Measurements from ENCODE around the gene GMDS.
"Not testable (repeated sequence)": the region's sequence is repeated elsewhere in the genome, so short reads cannot be mapped to it uniquely, and the experiment has no call there.

GMDS gene

DNA sequence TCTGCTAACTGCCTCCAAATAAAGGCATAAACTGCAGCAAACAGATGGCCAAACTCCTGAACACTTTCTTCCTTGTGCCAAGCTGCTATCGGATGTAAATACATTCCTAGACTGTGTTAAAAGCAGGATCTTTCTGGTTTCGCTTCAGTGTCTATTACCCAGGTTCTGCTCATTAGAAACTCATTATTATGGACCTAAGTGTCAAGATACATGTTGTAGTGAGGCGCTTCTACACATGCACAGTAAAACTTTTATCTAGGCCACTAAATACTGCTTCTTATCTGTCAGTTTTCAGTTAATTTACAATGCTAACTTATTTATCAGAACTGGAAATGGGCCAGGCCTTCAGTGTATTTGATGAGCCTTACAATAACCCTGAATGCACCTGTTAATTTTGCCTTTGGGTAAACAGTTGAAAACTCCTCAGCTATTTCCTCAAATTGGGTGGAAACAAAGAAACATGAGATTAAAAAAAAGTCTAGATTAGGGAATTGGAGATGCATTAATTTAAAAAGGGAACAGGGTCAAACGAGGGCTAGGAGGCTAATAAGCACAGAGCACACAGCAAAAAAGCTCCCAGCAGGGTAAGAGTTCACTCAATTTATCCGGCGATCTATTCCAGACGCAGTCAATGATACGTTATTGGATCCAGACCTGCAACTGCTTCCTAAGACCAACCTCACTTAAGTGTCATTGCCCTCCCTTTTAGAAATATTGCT is 395.1 kb downstream of the GMDS start:
- DNase-seq = peak; percentile 58

GRCh38 chr6:1849691-1850090 is 395.7 kb downstream of the GMDS start:
- DNase-seq = no peak

GRCh38 chr6:1848752-1849151 is 396.7 kb downstream of the GMDS start:
- no peak for DNase-seq

- no peak for DNase-seq
These were observed 398.8 kb downstream of the GMDS start for GRCh38 chr6:1846611-1847010.

DNA sequence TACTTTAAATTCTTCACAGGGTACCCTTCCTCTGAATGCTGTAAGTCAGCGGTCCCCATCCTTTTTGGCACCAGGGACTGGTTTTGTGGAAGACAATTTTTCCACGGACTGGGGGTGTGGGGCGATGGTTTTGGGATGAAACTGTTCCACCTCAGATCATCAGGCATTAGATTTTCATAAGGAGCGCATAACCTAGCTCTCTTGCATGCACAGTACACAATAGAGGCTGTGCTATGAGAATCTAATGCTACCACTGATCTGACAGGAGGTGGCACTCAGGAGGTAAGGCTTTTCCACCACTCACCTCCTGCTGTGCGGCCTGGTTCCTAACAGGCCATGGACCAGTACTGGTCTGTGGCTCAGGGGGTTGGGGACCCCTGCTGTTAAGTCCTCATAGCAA is 399.9 kb downstream of the GMDS start:
- not testable (repeated sequence) for DNase-seq

DNA sequence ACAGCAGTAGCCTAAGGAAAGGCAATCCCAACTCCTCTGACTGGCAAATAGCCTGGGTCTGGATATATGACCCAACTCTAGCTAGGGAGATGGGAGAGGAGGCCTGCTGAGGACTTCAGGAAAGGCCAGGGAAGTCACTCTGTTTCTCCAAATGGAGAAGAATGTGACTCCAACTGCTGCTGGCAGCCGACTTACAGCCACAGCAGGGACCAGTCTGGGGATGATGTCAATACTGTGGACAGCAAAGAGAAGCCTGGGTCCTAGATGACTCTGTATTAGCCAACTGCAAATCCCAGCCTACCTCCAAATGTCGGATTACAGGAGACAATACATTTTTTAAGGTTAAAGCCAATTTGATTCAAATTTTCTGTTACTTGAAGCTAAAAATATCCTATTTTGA is 403.1 kb downstream of the GMDS start:
- no peak for DNase-seq

DNA sequence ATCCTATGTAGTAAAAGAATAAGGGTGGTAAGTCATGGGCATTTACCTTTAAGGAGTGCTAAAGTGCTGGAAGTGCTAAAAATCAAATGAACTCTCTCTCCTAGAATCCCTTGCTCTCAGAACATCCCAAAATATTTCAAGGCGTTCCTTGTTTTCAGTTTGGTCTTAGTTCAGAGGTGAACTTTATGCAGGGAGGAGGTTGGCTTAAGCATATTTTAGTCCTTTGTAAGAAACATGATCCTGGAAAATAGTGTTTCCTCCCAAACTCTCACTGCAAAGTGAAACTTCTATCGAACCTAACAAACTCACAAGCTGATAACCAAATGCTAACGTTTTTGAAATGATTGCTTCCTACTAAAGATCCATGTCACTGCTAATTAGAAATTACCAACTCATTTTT is 404.3 kb downstream of the GMDS start:
- DNase-seq = no peak

DNA sequence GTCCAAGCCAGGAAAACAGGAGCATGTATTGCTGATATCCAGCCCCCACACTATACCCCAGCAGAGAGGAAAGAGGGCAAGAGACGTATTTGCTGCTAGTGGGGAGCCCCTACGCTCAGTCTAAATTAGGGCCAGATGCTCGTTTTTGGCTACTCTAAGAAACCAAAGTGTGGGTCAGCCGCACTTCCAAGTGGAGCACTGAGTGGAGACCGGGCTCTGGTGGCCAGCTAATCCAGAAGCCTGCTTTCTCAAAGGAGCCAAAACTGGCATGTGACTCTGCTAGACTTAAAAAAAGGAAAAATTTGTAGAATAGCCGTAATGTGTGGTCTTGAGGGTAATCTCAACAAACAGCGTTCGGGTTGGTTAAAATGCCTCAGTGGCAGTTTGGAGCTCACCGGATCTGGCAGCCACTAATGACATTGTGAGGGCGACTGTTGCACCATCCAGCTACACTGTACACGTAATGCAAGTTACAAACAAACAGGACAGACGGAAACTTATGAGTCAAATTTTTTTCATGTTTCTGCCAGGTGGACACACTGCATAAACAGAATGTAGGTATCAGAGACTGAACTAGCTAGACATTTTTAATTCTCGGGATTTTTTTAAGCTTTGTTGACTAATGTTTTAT is 404.8 kb downstream of the GMDS start:
- no peak for DNase-seq

DNA sequence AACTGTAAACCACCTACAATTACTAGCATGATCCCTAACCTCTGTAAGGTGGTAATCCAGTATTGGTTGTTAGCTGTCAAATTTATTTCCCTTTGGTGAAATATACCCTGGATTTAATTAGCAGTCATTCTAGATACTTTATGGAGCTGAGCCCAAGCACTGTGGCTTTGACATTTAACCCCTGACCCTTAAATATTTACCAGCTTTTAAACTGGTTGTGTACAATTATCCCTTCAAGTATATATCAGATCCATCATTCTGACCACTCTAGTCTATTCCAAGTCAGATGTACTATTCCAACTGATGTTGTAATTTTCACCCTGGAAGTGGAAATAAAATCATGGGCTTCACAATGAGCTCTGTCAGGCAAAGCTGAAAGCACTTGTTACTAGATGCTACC is 406.0 kb downstream of the GMDS start:
- peak; percentile 16 for DNase-seq

GRCh38 chr6:1838604-1839213 is 406.7 kb downstream of the GMDS start:
- DNase-seq = peak; percentile 23

DNA sequence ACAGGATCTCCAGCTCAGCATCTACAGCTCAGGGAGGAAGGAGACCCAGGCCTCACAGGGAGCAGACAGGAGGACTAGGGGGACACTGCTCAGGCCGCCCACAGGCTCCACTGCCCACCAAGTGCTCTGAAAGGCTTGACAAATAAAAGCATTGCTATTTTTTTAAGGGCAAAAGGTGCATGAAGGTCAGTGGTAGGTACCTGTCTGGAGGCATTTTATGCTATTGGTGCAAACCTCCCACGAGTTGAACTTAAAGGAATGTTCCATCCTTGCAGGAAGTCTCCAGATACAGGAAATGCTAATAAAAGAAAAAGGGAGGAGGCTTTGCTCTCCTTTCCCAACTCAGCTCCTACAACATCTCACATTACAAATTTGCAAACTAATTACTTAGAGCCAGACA is 407.6 kb downstream of the GMDS start:
- DNase-seq = peak; percentile 26

DNA sequence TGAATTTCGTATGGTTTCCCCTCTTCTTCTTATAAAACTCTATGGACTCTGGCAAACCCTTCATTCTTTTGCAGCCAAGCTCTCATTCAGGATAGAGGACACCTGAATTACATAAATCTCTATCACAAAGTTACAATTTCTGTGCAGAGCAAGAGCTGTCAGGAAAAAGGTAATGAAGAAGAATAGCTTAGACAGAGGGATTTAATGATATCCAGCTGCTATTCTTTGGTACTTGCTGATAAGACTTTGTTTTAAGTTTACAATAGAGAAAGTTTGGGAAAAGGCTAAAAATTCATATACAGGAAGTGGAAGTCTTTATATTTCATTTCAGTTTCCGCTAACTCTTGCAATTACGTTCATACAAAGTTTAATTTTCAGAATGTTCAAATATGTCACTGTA is 408.7 kb downstream of the GMDS start:
- no peak for DNase-seq

GRCh38 chr6:1834646-1835516 is 410.5 kb downstream of the GMDS start:
- DNase-seq = no peak

DNA sequence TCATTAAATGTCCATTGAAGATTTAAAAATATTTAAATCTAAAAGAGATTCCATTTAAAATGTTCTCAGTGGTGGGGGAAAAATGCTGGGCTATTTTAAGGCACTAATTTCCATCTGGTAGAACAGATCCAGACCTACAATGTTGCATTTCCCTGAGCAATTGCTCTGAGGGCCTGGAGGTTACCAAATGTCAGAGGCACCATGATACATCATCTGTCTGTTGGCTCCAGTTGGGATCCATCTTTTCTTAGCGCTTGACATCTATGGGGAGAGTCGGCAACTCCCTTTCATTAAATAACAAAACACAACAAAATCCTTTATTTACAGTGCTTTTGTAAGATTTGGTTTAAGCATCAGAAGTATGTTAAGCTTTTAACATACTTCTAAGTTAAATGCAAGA is 411.2 kb downstream of the GMDS start:
- DNase-seq = no peak

DNA sequence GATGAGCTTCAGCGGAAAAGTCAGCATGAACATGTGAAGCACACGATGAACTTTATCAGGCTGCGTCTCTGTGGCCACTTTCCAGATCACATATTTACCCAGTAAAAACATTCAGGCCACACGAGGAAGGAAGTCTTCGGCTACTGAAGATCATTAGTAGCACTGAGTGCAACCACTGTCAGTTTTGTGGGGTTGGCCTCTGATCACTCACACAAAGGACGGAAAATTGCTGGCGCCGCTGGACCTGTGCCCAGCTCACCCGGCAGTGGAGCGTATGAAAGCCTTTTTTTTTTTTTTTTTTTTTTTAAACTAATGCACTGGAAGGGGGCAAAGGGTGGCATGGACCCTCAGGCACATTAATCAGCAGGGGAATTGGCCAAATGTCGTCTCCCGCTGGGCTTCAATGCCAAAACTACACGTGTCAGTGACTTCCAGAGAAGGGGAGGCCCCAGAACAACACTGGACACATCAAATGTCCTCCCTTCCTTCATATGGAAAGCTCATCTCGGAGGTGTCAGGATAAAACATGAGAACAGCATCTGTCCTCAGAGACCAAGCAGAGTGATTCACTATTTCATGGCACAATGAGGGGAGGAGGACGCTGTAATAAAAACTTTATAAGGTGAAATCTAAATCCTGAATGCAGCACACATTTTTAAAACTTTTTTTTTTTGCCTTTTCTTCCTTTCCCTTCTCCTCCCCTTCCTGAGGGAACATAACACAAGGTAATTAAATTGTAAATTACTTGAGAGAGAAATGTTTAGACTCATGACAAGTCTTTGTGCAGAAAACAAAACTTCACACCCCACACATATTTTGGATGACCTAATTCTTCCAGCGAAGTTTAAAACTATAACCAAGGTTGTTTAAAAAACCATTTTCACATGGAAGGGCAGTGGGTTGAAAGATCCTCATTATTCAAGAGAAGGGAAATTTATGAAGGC is 412.3 kb downstream of the GMDS start:
- DNase-seq = peak; percentile 91

- DNase-seq = no peak
These were observed 413.0 kb downstream of the GMDS start for GRCh38 chr6:1832358-1832757.

- DNase-seq = no peak
These were observed 417.2 kb downstream of the GMDS start for GRCh38 chr6:1827984-1828793.

DNA sequence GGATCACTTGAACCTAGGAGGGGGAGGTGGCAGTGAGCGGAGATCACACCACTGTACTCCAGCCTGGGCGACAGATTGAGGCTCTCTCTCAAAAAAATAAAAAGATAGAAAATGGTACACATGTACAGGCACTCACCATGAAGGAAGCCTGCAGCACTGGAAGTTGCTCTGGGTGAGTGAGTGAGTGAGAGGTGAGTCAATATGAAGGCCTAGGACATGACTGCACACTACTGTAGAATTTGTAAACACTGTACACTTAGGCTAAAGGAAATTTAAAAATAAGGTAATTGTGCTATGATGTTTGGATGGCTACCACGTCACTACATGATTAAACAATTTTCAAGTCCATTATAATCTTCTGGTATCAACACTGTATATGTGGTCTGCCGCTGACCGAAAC is 419.5 kb downstream of the GMDS start:
- no peak for DNase-seq

GRCh38 chr6:1825277-1825676 is 420.1 kb downstream of the GMDS start:
- DNase-seq = no peak

DNA sequence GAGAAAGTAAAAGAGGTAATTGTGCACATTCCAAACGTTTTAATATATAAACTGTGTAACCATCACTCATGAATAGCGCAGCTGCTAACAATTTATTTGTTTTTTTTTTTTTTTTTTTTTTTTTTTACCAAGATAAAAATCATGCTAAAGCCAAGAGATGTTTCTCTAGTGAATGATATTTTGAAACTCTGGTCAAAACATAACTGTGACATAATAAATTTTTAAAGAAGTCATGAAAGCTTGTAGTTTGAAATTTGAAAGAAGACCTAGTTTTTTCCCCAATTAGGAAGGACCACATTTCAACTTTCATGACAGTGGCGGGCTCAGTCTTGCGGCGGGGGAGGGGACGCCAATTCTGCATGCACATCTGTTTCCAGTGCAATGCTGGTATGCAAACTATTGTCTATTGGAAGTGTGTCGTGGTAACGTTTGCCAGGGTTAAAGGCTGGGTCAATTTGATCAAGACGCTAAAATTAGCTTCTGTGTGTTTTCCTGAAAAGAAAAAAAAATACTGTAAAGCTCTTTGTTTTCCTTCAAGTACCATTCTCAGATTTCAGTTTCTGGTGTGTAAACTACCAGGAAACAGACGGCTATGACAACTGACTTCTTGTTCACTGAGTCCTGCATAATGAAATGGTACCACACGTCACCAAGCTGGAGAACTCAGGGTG is 423.8 kb downstream of the GMDS start:
- DNase-seq = peak; percentile 58

- no peak for DNase-seq
These were observed 424.3 kb downstream of the GMDS start for GRCh38 chr6:1821164-1821512.
